DOHH2 (cell line): ENCODE data around the gene KISS1R.
"Not testable (repeated sequence)": the region's sequence is repeated elsewhere in the genome, so short reads cannot be mapped to it uniquely, and the experiment has no call there.

Source experiments
- H3F3A ChIP-seq: fragments of 200-600 bp; sonication (generic), shearing (Covaris generic); 2 replicates; pipeline ENCODE4 v1.6.0; 2016; ENCODE audit warnings: antibody characterized with exemption, mild to moderate bottlenecking; ENCODE audit not compliant: control insufficient read depth, insufficient read depth
- H3K27ac ChIP-seq: fragments of 200-600 bp; sonication (generic); 2 replicates; pipeline ENCODE4 v1.5.1; 2014; ENCODE audit warnings: low read depth, mild to moderate bottlenecking, low read length, moderate library complexity
- H3K27me3 ChIP-seq: fragments of 200-600 bp; sonication (generic); 2 replicates; pipeline ENCODE4 v1.6.1; 2014; ENCODE audit warnings: mild to moderate bottlenecking, low read length, mixed read lengths; ENCODE audit not compliant: control insufficient read depth
- H3K36me3 ChIP-seq: fragments of 200-600 bp; sonication (generic); 2 replicates; pipeline ENCODE4 v1.6.1; 2014; ENCODE audit warnings: mild to moderate bottlenecking, low read length, moderate library complexity, mixed read lengths; ENCODE audit not compliant: control insufficient read depth
- H3K4me1 ChIP-seq: fragments of 200-600 bp; sonication (generic); 2 replicates; pipeline ENCODE4 v1.6.1; 2014; ENCODE audit warnings: mild to moderate bottlenecking, low read length, mixed read lengths; ENCODE audit not compliant: control insufficient read depth
- H3K4me2 ChIP-seq: fragments of 200-600 bp; sonication (generic); 2 replicates; pipeline ENCODE4 v1.6.0; 2014; ENCODE audit warnings: mild to moderate bottlenecking, low read length, moderate library complexity
- H3K4me3 ChIP-seq: fragments of 200-600 bp; sonication (generic); 2 replicates; pipeline ENCODE4 v1.5.1; 2014; ENCODE audit warnings: mild to moderate bottlenecking, low read length, mixed read lengths
- H3K79me2 ChIP-seq: fragments of 200-600 bp; sonication (generic); 2 replicates; pipeline ENCODE4 v1.6.1; 2014; ENCODE audit warnings: mild to moderate bottlenecking, low read length, mixed read lengths; ENCODE audit not compliant: control insufficient read depth
- H3K9me2 ChIP-seq: fragments of 200-600 bp; sonication (generic); replicated peaks from 2 replicates; pipeline ENCODE4 v1.6.1; 2014; ENCODE audit warnings: mild to moderate bottlenecking, low read length, mixed read lengths; ENCODE audit not compliant: control insufficient read depth
- H3K9me3 ChIP-seq: fragments of 200-600 bp; sonication (generic); 2 replicates; pipeline ENCODE4 v1.6.1; 2014; ENCODE audit warnings: antibody characterized with exemption, low read length, mixed read lengths; ENCODE audit not compliant: control insufficient read depth, insufficient read depth
- H4K20me1 ChIP-seq: fragments of 200-600 bp; sonication (generic); 2 replicates; pipeline ENCODE4 v1.6.0; 2014; ENCODE audit warnings: low read depth, mild to moderate bottlenecking, antibody characterized with exemption, low read length, moderate library complexity; ENCODE audit not compliant: control insufficient read depth, insufficient read depth
- CTCF ChIP-seq: fragments of 200-600 bp; sonication (generic); IDR thresholded peaks from one replicate; pipeline ENCODE4 v1.5.1; 2014; ENCODE audit warnings: antibody characterized with exemption, mild to moderate bottlenecking, low read depth, low read length; ENCODE audit not compliant: poor library complexity, severe bottlenecking
- EZH2phosphoT487 ChIP-seq: fragments of 200-600 bp; sonication (generic); IDR thresholded peaks from 2 replicates; pipeline ENCODE4 v1.6.1; 2017; ENCODE audit warnings: borderline replicate concordance, mild to moderate bottlenecking, antibody characterized with exemption, low read length, moderate library complexity, mixed read lengths

KISS1R gene

DNA sequence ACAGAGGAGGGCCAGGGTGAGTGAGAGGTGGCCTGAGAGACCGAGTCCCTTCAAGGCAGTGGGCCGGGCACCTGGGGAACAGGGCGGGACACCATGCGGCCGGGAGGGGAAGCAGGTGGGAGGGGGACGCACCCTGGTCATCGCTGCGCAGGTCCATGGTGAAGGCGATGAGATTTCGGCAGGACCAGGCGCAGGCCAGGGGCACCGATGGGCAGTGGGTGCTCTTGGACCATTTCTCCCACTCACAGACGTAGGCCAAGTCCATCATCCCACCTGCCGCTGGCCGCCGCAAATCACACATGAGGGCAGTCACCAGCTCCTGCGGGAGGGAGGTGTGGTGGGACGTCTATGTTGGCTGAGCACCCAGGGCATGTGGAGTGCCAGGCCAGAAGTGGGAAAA, 26.3 kb upstream of the KISS1R start:
- TF ChIP-seq EZH2phosphoT487 (no peak), CTCF (no peak)
- H3K4me3 ChIP-seq: no peak overlapping the region
- no peak overlapping the region for H3K27ac ChIP-seq
- H3K4me2 ChIP-seq: no peak overlapping the region
- no peaks in the 10 kb centered on the region for H4K20me1 ChIP-seq
- H3K79me2 ChIP-seq: peaks cover 12% of the 10 kb centered on the region
- no peaks in the 10 kb centered on the region for H3F3A ChIP-seq
- no peaks in the 10 kb centered on the region for H3K27me3 ChIP-seq
- H3K4me1 ChIP-seq: peaks cover 19% of the 10 kb centered on the region
- H3K9me2 ChIP-seq: no peaks in the 10 kb centered on the region
- no peaks in the 10 kb centered on the region for H3K9me3 ChIP-seq
- peaks cover 13% of the 10 kb centered on the region for H3K36me3 ChIP-seq

GRCh38 chr19:891421-892200, 25.5 kb upstream of the KISS1R start:
- not testable (repeated sequence) for H3K27ac ChIP-seq

GRCh38 chr19:892243-892893, 24.8 kb upstream of the KISS1R start:
- peaks cover 19% of the 10 kb centered on the region for H3K4me1 ChIP-seq
- peak overlapping the region; percentile 79 for H3K4me2 ChIP-seq
- H4K20me1 ChIP-seq: no peaks in the 10 kb centered on the region
- H3K79me2 ChIP-seq: peaks cover 12% of the 10 kb centered on the region
- no peaks in the 10 kb centered on the region for H3K9me2 ChIP-seq
- peaks cover 11% of the 10 kb centered on the region for H3K36me3 ChIP-seq
- H3K9me3 ChIP-seq: no peaks in the 10 kb centered on the region
- no peak for TF ChIP-seq EZH2phosphoT487
- TF ChIP-seq CTCF: no peak
- no peaks in the 10 kb centered on the region for H3K27me3 ChIP-seq
- H3F3A ChIP-seq: no peaks in the 10 kb centered on the region
- H3K4me3 ChIP-seq: peak overlapping the region; percentile 90
- peak overlapping the region; percentile 58; the same call in 1 of the 2 replicates for H3K27ac ChIP-seq

More at GRCh38 chr19:891421-892200, 25.5 kb upstream of the KISS1R start:
- not testable (repeated sequence) for H3K27me3 ChIP-seq, H3F3A ChIP-seq, H4K20me1 ChIP-seq, H3K9me3 ChIP-seq, H3K9me2 ChIP-seq
- peaks cover 19% of the 10 kb centered on the region for H3K4me1 ChIP-seq
- peak overlapping the region; percentile 79 for H3K4me2 ChIP-seq
- peak overlapping the region; percentile 90 for H3K4me3 ChIP-seq
- H3K79me2 ChIP-seq: peaks cover 12% of the 10 kb centered on the region
- H3K36me3 ChIP-seq: peaks cover 11% of the 10 kb centered on the region
